Kasumi-1 (cell line): Measurements from ENCODE around the gene SORL1.

ENCODE experiments used
- DNase-seq, 2 experiments: peaks; one replicate each; lab custom pipeline; 2025; lab: John Stamatoyannopoulos, UW

SORL1 gene

DNA sequence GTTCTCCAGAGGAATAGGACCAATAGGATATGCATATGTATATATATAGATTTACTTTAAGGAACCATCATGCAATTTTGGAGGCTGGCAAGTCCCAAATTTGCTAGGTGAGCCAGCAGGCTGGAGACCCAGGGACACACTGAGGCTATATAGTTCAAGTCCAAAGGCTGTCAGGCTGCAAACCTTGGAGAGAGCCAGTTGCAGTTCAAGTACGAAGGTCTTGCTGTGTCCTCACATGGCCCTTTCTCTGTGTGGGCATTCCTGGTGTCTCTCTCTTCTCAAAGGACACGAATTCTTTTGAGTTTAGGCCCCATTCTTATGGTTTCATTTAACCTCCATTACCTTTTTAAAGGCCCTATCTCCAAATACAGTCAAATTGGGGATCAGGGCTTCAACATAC is 135.1 kb downstream of the SORL1 start:
- peak in 1 of 2 experiments; percentile 9 for DNase-seq

DNA sequence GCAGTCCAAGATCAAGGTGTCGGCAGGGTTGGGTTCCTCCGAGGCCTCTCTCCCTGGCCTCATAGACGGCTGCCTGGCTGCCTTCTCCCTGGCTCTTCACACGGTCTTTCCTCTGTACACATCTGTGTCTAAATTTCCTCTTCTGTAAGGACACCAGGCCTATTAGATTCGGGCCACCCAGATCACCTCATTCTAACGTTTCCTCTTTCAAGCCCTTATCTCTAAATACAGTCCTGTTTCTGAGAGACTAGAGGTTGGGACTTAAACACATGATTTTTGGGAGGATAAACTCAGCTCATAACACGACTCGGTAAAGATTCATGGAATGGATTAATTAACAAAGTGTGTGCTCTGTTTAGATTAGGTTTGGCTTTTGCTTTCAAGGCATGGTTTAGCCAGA is 136.6 kb downstream of the SORL1 start:
- DNase-seq = peak; percentile 84 to 88

DNA sequence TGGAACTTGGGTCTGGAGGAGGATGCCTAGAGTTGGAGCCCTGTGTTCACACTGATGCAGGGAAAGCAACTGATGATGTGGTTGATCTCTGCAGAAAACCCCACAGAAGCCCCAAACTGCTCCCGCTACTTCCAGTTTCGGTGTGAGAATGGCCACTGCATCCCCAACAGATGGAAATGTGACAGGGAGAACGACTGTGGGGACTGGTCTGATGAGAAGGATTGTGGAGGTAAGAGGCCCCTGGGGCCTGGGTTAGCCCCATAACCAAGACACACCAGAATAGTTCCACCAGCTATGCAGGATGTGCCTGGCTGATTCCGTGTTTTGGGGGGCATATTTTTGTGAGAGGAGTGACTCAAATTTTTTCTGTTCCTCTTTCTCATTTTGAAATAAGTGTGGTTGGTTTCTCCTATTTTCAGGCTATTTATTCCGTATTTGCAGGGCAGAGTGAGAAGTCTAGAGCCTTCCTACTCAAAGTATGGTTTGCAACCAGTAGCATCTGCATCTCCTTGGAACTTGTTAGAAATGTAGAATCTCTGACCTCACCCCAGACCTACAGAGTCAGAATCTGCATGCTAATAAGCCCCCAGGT is 137.9 kb downstream of the SORL1 start:
- peak; percentile 58 to 75 for DNase-seq

DNA sequence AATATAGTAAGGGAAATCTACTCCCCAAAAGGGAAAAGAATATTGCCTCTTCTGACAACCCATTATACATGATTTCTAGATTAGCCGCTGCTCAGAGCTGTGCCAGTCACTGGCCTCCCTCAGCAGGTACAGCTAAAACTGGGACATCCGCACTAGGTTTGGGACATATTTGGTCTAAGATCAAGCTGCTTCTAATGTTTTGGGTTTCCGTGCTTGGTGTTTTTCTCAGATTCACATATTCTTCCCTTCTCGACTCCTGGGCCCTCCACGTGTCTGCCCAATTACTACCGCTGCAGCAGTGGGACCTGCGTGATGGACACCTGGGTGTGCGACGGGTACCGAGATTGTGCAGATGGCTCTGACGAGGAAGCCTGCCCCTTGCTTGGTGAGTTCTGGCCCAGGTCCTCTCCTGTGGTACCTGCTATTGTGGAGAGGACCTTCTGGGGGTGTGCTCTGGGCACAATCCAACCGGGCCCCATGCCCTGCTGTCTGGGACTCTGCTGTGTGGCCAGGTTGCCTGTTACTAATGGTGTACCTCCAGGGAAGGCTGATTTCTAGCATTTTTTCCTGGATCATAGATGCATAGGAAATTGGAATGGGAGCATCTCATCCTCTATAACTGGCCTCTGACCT is 138.8 kb downstream of the SORL1 start:
- peak in 1 of 2 experiments; percentile 36 for DNase-seq

DNA sequence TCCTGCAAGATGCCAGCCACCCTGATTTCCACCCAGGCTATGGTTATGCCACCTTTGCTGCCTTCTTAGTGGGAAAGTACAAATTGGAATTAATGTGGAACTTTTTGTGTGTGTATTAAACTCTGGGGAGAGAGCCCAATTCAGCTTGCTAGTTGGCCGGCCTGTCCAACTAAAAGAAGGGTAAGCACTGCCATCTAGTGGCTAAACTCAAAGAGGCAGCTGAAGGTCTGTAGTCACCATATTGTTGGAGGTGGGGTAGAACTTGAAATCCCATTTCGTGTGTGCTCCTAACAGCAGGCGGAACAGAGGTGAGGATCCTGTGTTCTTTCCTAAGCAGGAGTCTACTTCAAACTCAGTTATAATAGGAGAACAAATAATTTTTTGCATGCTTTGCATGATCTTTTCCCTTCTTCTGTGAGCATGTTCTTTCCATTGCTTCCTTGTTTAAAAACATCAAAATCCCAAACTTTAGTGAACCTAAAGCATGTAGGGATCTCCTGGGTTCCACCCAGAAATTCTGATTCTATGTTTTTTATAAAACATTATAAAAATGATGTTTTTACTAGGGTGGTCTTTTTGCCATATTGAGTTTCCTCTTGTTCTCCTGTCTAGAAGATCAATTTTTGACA is 139.4 kb downstream of the SORL1 start:
- peak; percentile 77 to 85 for DNase-seq

DNA sequence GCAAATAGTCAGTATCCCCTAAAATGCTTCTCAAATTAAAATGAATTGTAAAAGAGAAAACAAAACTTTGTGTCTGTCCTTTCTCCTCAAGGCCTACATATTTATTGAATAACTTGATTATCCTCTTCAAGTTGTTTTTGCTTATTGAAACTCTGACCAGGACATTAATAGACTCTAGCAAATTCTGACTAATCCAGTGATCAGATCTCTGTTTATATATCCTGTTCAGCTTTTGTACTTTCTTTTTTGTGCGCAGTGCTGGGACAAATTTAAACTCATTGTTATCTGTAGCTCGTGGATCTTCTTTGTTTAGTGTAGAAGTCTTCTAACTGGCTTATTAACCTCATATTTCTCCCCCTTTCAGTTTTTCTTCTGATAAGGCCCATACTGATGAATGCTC is 140.6 kb downstream of the SORL1 start:
- DNase-seq = no peak

DNA sequence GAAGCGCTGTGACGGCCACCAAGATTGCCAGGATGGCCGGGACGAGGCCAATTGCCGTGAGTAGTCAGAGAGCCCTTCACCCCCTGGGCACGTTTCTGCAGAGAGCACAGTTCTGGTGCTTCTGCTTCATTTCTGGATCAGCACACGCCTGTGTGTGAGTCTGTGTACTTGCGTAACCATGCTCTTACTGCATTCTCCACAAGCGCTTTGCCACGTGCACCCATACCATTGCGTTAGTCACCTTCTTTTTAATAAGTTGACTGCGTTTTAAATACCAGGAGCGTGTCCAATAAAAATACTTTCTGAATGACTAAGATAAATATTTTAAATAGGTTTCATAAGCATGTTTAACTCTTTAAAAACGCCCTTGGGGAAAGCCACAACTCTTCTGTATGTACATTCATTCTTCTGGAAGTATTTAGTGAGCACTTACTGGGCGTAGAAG is 143.6 kb downstream of the SORL1 start:
- DNase-seq = no peak

DNA sequence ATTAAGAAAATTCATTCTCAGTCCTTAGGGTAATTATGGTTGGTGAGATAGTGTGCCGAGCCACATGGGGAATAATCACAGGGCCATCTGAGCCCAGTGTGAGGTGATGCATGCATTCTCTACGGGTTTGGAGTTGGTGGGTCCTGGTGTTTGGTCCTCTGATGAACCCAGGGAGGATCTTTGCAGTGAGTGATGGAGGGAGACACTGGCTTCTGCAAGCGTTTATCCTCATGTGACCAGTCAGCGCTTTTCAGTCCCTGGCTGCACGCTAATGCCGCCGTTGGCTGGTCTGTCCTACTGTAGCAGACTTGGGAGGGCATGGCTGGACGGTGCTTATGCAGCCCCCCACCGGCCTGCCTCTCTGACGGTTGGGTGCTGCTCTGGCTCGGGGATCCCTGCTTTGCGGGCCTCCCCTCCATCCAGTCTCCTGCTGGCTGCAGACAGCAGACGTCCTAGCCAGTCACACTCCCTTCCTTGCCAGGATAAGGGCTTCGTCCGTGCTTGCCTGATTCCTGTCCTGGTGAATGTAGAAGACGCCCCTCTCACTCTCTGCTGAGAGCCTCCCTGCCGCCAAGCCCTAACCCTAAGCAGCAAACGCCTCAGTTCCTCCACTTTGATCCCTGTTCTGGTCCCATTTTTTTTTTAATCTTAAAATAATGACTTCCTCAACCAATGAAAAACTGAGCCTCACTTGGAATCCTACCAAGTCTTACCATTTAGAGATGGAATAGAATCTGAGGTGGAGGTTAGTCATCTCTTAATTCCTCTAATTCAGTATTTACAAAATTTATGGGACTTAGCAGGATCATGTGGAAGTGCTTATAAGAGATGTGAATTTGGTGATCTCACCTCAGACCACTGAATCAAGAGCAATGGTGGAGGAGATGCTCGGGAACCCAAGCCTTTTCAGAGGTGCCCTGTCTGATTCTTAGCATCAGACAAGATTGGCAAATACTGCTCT is 144.4 kb downstream of the SORL1 start:
- no peak for DNase-seq

DNA sequence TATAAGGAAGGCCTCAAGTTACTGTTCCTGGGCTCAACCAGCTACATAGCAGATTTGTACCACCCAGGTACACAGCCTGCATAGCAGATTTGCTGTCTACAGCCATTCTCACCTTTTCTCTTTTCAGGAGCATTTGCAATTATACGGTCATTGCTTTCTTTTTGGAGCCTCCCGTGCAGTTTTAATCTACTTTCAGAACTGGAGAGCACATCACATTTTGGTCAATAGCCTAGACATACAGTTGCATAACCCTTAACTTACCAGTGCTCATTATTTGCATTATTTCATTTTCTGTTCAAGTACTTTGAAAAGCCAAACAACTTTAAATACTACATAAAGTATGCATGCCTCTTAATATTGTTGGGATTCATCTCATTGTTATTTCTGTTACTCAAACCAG is 151.2 kb downstream of the SORL1 start:
- DNase-seq = no peak

DNA sequence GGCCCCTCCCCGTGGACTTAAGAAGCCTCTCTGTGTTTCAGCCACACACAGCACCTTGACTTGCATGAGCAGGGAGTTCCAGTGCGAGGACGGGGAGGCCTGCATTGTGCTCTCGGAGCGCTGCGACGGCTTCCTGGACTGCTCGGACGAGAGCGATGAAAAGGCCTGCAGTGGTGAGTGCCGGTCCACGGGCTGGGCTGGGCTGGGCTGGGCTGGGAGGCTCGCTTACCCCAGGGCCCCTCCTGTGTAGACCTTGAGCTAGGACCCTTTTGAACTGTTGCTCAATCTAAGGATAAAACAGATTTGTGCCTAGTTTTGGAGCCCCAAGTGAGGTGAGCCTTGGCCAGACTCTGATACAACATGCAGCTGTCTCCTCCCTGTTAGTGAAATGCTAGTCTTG is 152.0 kb downstream of the SORL1 start:
- no peak for DNase-seq

DNA sequence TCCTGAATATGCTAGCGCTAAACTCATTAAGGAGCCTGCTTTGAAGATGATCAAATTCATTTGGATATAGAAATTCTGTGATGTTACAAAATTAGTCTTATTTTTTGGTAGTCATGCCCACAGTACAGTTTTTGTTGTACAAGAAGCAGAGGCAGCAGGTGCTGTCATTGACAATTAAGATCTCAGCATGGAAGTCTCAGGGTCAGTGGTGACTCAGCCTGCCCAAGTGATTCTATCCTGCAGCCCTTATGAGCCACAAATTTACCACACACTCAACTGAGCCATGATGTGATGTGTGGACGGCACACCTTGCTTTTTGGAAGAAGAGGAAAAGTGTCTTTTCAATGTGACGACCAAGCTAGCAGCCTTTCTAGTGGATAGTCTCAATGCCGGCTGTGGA is 154.2 kb downstream of the SORL1 start:
- no peak for DNase-seq

DNA sequence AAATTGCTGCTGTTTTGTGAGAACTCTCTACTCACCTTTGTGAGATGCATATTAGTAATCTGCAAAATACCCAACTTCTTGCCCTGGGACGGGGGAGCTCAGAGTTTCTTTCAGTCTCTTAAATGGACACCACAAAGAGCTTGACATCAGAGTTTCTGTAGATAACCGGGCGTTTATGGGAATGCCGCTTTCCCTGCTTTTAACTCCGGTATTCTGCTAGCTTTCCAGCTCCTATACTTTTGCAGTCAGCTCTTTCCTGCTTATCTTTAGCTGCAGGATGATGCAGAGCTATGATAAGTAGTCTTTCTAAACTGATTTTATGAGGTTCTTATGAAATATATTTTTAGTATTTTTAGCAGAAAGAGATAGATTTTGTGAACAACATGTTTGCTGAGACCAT is 155.2 kb downstream of the SORL1 start:
- no peak for DNase-seq

DNA sequence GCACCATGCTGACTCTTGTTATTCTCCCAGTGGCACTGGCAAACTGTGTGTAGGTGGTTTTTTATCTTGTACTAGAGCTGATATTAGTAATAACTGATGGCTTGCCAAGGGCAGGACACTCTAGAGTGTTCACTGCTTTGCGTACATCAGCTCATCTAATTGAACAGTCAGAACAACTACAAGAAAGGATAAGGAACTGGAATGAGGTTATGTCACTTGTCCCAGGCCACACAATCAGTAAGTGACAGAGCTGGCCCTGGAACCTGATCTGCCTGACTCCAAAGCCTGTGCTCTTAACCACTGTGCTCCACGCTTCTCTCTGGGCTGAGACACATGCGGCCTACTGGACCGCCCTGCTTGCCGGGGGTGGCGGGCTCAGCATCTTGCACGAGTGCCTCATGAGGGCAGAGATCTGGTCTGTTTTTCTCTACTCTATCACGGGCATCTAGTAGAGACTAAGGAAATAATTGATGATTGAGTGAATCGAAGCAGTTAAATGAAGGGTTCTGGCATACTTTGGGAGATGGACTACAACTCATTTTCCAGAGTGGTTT is 156.5 kb downstream of the SORL1 start:
- DNase-seq = no peak

DNA sequence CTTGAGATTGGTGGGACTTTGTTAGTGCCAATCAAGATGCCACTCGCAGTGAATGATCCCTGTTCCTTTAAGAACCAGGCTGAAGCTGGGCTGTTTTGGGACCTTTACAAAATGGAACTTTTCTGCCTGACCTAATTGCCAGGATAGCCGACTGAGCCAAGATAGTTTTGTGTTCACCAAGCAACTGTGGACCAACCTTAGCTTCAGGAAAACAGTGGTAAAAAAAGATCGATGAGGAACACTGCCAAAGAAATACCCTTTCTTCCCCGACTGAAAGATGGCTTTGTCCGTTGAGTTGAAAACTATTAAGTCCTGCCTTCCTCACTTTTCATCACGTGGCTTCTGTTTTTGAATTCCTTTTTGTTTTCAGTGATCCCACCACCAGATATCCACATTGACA is 158.6 kb downstream of the SORL1 start:
- no peak for DNase-seq

DNA sequence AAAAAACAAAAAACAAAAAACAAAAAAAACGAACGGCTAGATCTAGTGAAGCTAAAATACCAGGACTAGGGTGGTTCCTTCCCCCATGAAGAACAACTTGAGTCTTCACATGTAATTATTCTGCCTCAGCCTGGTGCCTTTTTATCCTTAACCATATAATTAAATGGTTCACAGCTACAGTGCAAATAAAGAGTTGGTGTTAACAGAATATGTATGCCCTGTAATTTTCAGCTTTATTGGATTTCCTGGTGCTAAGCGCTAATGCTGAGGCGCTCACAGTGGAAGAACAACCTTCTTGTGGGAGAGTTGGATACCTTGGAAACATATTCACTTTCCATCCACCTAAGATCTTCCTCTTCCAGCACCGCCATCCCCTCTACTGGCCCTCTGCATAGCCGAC is 159.1 kb downstream of the SORL1 start:
- no peak for DNase-seq

DNA sequence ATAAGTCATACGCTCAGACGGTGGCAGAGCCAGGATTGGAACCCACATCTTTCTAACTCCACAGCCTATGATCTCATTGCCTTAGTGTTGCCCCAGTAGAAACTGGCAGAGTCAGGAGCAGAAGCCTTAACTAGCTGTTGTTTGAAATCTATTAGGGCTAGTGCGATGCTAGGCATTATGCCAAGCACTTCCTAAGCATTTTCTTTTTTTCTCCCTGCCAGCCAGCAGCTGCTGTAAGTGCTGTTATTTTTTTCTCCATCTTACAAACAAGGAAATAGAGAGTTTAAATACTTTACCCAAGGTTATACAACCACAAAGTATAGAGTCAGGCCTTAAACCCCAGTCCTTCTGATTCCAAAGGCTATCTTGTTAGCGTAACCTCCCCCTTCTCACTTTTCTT is 161.6 kb downstream of the SORL1 start:
- DNase-seq = no peak

DNA sequence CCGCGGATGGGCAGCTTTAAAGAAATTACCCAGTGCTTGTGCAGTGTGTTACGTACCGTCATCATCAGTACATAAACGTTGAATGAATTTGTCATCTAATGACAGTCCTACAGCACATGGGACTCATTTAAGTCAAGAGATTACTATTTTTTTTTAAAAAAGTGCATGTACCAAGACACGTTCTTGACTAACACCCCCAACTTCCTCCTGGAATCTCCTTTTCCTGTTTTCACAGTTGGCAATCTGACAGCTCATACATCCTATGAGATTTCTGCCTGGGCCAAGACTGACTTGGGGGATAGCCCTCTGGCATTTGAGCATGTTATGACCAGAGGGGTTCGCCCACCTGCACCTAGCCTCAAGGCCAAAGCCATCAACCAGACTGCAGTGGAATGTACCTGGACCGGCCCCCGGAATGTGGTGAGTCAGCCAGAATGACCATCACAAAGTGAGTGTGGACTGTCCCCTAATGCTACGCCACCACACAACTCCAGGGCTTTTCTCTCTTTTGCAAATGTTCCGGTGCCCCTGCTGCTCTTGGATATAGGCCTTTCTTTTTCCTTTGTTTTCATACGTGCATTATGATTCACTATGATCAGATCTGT is 162.6 kb downstream of the SORL1 start:
- DNase-seq = no peak

DNA sequence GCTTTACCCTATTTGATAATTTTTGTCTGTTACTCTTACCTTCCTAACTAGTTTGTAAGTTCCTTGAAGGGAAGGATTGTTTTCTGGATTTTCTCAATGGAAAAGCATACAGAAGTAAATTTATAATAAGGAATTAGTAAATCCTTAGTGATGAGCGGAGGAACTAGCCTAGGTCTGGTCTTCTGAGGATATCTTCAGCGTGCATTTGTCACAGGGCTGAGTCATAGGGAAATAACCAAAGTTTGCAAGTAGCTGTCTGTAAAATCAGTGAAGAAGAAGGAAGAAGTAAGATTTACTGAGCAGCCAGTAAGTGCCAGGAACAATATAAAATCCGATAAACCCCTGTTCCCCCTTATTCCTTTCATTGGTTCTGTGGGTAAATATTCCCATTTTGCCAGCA is 163.4 kb downstream of the SORL1 start:
- DNase-seq = no peak

DNA sequence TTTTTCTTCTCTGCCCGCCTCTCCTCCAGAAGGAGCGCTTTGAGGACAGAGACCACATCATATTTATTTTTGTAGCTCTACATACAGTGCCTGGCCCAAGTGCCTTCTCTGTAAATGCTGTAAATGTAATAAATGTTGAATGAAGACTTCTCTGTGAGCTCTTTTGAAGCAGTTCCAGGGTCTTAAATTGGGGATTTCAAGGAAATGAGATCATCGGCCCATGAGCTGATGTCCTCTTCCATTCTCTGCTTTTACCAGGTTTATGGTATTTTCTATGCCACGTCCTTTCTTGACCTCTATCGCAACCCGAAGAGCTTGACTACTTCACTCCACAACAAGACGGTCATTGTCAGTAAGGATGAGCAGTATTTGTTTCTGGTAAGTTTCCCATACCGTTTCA is 166.4 kb downstream of the SORL1 start:
- DNase-seq = no peak

DNA sequence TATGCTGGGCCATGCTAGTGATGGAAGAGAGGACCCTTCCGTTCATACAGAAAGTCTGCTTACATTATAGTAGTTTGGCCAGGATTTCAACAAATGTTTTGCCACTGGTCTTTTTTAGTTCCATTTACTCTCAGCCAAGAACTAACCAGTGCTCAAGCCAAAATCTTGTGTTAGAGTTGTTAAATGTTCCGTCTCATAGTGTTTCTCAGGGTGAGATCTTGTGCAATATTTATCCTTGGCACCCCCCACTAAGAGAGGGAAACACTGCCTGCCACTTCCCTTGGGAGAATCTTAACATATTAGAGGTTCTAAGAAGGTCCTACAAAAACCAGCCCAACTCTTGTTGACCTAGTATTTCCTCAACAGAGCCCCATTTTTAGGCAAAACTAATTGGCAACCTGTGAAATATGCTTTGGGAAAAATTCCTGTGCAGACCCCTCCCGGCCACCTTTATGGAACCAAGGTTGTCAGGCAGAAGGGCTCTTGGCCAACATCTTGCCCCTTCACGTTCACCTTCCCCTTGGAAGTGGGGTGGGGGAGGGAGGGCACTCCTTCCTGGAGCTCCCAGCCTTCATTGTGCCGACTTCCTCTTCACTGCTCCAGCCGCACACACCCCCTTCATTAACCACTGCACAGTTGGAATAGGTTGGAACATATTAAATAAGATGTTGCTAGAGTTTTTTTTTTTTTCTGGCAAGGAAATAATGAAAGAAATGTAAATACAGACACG is 173.8 kb downstream of the SORL1 start:
- no peak for DNase-seq

DNA sequence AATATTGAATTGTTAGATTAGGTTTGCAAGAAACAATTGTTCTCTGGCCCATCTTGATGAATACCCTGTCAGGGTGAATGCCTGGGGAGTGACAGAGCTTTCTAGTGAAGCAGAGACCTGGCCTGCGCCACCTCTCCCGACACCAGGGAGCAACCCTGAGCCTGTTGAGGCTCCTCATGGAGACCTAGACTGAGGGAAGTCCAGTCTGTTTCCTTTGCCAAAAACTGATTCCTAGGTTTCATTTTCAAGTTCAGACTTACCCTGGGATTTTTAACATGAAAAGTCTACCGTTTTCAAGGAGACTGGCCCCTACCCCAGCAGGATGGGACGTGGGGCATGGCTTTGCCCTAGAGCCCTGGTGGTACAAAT is 174.4 kb downstream of the SORL1 start:
- no peak for DNase-seq
